ENCODE measurements around the gene TBCC.
A peak's percentile ranks its signal among the peaks of the same experiment; 100 is the strongest.
"Not testable (repeated sequence)": the region's sequence is repeated elsewhere in the genome, so short reads cannot be mapped to it uniquely, and the experiment has no call there.

The TBCC gene, protein sequence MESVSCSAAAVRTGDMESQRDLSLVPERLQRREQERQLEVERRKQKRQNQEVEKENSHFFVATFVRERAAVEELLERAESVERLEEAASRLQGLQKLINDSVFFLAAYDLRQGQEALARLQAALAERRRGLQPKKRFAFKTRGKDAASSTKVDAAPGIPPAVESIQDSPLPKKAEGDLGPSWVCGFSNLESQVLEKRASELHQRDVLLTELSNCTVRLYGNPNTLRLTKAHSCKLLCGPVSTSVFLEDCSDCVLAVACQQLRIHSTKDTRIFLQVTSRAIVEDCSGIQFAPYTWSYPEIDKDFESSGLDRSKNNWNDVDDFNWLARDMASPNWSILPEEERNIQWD

DNA sequence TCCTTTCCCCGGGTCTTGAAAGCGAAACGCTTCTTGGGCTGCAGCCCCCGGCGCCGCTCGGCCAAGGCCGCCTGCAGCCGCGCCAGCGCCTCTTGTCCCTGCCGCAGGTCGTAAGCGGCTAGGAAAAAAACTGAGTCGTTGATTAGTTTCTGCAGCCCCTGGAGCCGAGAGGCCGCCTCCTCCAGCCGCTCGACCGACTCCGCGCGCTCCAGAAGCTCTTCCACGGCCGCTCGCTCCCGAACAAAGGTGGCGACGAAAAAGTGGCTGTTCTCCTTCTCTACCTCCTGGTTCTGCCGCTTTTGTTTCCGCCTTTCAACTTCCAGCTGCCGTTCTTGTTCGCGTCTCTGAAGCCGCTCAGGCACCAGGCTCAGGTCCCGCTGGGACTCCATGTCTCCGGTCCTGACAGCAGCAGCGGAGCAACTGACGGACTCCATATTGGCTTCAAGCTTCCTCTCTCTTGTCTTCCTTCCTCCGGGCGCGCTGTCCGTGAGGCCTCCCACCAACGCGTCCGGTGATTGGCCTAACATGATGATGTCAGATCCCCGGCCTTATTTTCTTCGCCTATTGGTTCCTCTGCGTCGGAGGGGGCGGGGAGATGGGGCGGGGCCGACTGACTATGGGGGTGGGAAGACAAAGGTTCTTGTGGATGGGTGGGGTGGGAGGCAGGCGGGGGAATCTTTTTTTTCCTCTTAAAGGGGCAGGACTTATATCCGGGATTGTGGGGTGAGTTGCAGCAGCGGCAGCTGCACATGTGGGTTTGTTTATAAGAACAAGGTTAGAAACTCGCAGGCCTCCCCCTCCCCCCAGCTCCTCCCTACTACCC lies at the start of gene TBCC:
Gene TBCC (minus strand): TSS at position 464 of the 823 bp plus-strand sequence. CDS start 30 bp downstream, at position 434.
- DNase-seq, result peak; percentile 94

DNA sequence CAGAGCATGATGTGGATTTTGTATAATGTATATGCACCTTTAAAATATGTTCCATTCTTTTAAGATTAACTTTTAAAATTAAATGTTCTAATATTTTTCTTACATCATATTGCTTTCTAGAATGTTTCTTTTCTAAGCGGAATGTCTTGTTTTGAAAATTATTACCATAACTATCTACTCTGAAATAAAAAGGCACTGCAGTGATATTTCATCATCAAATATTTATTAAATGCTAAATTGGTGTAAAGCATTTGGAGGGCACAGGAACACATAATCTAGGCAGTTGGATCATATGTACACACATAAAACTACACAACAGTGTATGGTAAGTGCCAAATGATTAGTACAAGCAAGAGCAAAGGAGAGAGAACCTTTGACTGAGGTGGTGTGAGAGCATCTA lies 49.7 kb upstream of the TBCC start:
- DNase-seq, result no peak

DNA sequence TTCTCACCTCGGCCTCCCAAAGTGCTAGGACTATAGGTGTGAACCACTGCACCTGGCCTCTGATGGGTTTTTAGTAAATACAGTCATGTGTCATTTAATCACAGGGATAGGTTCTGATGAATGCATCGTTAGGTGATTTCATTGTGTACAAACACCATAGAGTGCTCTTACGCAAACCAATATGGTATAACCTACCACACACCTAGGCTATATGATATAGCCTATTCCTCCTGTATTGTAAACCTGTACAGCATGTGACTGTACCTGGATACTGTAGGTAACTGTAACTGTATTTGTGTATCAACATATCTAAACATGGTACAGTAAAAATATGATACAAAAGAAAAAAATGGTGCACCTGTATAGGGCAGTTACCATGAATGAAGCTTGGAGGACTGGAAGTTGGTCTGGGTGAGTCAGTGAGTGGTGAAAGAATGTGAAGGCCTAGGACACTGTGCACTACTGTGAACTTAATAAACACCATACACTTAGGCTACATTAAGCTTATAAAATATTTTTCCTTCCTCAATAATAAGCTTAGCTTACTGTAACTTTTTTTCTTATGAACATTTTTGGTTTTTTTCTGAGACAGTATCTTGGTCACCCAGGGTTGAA lies 45.9 kb upstream of the TBCC start:
- no peak for DNase-seq

DNA sequence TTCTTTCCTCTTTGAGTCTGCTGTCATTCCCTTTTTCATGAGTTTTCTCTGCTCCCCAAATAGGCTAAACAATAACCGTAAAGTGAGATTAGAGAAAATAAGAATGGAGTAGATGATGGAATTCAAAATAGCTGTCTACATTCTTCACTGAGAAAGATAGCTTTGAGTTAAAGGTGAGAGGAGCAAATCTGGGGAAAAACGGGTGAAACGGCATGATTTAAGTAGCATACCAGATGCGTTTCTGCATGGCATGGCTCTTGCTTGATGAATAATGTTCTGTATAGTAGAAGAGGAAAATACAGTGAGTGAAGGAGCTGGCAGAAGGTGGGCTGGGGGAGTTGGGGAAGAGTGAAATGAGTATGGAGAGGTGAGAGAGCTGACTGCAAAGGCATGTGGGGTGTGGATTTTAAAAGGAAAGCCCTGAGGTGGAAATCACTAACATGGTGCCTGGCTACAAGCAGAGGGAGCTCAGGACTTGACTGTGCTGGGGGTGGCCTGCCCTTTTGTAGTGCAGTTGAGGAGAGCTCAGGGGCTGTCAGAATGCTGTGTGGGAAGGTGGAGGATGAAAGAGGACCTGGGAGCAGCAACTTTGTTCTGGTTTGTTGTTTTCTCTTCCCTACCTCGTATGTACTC lies 44.8 kb upstream of the TBCC start:
- no peak for DNase-seq

DNA sequence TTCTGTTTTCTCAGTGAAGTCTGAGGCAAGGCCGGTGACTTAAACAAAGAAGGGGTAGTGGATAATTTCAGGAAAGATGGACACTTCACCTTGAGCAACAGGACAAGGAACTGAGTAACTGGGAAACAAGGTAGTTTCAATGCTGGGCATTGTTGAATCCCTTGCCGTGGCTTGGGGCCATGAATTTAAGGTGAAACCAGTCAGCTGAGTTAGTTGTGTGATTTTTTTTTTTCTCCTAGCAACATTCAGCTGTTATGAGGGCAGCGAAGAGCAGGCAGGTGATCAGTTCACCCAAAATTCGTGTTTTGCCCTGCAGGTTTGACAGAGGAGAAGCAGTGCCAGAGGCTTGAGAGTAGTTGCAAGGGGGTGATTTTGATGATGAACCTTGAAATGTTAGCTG lies 42.8 kb upstream of the TBCC start:
- DNase-seq, result no peak

DNA sequence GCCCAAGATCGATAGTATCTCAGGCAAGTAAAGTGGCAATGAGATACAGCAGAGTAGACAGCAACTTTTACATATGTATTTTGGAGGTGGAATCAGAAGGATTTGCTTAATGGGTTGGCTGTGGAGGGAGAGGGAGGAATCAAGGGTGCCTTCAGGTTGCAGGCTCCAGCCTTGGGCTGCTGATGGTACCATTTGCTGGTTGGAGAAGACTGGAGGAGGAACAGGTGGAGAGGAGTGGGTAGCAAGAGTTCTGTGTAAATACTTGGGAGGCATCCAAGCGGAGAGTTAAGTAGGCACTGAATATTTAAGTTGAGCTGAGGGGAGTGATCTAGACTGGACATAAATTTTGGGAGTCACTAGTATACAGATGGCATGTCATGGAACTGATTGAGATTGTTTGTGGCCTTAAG lies 41.2 kb upstream of the TBCC start:
- DNase-seq, result no peak

DNA sequence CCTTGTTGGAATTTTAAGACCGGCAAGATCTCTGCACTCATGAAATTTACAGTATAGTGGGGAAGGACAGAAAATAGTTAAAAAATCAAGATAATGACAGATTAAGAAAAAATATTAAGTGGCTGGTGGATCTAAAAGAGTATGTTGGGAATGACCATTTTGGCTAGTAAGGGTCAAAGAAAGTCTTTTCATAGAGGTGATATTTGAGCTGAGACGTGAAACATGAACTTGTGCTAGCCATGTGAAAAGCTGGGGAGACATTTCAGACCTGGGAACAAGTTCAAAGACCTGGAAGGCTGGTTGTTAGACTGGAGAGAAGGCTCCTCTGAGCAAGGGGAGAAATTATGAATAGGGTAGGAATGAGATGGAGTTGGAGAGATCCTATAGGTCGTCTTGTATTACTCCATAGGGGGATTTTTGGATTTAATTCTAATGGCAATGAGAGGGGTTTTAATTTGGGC lies 40.7 kb upstream of the TBCC start:
- DNase-seq, result no peak

DNA sequence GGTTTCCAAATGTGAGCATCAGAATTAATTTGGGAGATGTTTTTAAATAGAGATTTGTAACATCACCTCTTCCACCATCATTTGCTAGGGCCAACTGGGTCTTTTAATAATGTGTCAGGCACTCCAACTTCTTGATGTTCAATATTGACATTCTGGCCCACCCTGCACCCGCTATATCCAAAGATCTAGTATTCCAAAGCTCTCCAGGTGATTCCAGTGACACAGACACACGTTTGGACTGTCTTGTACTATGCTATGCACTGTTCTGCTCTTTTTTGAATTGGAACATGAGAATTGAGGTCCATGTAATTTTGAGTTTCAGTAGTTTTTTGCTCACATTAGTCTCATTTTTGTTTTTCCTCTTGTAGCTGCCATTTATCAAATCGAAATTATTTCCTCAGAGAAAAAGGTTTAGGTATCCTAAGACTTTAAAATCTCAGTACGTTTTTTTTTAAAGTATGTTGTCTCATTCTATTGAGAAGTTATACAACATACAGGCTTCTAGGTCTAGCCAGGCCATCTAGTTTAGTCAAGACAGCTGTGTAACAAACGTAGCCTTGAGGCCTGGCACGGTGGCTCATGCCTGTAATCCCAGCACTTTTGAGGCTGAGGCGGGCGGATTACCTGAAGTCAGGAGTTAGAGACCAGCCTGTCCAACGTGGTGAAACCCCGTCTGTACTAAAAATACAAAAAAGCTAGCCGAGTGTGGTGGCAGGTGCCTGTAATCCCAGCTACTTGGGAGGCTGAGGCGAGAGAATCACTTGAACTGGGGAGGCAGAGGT lies 39.0 kb upstream of the TBCC start:
- no peak for DNase-seq

DNA sequence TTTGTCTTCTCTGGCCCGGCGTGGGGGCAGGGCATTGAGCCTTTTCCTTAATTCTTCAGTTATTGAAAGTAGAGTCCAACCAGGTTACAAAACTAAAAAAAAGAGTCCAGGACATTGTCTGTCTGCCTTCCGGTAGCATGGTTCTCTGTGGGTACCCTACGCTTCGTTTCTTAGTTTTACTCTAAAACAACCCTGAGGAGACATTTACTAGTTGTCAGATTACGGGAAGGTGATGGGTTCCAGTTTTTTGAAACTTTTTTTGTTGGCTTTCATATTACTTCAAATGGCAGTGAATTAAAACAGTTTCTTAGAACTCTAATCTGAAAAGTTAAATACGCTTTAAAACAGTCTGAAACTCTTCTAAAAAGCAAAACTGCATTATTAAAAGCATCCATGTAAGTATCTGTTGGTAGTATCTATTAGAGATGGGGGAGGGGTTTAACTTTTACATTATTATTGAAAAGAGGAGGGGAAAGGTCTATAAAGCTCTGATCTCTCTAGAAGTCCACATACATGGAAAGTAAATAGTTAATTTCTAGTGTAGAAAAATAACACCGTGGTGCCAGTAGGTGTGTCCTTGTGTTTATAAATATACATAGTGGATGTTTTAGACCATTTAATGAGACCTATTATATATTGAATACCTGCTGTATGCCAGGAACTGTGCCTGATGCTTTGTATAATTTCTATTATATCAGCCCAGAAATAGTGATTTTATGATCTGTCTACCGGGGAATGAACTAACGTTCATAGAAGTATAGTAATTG lies 38.2 kb upstream of the TBCC start:
- DNase-seq, result no peak

DNA sequence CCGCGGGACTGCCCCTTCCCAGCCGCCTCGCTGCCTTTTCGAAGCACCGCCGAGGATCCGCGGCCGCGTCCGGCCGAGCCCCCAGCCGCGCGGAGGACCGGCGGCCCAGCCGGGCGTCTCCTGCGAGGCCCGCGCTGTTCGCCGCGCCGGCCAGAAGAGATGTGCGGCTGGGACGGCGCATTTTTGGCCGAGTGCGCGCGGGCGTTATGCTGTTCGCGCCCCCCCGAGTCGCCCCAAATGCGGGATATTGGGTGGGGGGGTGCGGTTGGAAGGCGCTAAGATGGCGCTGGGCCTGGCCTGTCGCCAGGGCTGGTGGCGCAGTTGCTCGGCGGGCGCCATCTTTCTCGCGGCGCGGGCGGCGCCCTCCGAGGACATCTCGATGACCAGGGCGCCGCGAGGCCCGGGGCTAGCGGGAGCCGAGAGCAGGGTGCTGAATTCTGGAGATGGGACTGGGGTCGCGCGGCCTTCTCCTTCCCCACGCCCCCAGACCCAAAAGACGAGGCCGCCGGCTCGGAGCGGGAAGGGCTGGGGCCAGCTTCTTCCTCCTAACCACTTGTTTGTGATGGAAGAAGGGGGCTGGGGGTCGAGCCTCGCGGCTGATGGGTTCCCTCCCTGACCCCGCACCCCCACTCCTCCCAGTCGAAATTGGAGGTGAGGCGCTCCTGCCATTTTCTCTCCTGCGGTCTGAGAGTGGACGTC lies 37.4 kb upstream of the TBCC start:
- peak; percentile 64 for DNase-seq

DNA sequence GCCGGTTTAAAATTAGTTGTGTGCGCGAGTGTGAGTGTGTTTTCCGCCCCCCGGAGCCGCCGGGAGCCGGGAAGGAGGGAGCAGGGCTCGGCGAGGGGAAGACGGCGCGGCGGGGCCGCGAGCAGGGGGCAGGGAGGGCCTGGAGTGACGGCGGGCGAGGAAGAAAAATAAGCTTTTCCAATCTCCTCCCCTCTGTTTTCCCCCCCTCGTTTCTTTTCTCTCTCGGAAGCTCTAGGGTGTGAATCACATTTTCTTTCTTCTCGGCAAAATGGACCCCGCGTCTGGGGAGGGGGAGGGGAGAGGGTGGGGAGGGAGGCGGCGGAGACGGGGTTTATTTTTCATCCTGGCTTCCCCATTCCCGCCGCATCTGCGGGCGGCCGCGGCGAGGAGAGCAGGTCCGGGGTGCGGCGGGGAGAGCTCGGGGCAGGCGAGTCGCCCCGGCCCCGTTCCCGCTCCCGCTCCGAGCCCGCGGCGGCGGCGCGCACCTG lies 36.8 kb upstream of the TBCC start:
- no peak for DNase-seq

DNA sequence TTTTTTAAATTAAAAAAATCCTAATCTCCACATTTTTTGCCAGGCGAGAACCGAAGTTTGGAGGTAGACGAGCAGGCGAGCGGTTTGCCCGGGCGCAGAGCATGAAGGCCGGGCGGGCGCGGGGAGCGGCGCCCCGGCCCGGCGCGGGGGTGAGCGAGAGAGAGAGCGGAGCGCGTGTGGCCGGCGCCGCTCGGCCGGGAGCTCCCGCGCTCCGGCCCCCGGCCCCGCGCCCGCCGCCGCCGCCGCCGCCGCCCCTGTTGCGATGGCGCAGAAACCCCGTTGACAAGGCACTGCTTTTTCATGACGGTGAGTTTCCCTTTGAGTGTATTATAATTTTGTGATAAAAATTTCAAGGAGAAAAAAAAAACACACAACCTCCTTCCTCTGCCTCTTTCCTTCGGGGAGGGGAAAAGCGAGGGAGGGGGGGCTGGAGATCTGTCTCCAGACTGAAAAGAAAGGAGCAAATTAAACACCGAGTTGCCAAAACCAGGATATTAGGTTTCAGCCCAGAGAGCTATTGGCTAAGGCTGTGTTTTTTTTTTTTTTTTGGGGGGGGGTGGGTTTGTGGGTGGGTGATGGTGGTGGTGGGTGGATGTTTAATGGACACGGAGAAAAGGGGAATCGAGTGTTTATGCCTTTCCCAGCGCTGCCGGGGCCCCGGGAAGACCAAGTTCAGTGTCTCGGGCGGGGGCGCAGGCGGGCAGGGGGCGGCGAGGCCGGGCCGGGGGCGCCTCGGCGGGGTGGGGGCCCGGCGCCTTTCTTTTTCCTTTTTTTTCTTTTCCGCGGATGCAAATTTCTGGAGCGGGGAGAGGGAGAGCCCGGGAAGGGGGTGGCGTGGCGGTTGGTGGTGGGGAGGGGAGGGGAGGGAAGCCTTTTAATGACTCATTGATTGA lies 36.1 kb upstream of the TBCC start, which contains the start of gene BICRAL:
Gene BICRAL (plus strand): TSS at position 257 of the 893 bp plus-strand sequence. CDS start 39,971 bp downstream, outside the sequence.
- no peak for DNase-seq

DNA sequence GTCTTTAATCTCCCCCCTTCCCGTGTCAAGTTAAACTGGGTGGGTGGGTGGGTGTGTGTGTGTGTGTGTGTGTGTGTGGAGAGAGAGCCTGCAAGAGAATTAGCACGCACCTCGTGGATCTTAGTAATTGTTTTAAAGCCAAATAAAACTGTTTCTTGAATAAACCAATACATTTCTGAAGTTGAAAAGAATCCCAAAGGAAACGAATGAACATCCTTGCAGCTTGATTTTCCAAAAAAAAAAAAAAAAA lies 35.6 kb upstream of the TBCC start:
- DNase-seq, result peak; percentile 53

DNA sequence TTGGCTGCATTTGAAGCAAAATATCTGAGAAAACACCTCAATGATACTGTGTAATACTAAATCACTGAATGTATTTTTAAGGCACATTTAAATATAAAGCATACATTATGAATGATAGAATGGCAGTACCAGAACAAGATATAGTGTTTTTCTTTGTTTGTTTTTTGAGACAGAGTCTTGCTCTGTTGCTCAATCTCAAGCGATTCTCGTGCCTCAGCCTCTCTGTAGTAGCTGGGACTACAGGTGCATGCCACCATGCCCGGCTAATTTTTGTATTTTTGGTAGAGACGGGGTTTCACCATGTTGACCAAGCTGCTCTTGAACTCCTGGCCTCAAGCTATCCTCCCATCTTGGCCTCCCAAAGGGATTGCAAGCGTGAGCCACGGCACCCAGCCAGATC lies 33.6 kb upstream of the TBCC start:
- no peak for DNase-seq

DNA sequence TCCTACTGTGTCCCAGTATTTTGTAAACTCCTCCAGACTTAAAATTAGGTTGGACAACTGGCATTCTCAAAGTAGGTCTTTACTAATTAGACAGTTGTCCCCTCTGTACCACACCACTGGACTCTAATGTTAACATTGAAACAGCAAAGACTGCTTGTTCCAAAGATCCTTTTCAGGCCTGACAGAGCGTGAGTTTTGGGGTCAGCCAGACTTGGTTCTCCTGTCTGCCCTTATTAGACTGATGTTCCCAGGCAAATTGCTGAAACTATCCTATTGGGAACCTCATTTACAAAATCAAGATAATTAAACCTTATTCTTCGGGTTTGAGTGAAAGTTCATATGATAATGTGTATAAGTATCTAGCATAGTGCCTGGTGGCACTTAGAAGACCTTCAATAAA lies 32.2 kb upstream of the TBCC start:
- no peak for DNase-seq

DNA sequence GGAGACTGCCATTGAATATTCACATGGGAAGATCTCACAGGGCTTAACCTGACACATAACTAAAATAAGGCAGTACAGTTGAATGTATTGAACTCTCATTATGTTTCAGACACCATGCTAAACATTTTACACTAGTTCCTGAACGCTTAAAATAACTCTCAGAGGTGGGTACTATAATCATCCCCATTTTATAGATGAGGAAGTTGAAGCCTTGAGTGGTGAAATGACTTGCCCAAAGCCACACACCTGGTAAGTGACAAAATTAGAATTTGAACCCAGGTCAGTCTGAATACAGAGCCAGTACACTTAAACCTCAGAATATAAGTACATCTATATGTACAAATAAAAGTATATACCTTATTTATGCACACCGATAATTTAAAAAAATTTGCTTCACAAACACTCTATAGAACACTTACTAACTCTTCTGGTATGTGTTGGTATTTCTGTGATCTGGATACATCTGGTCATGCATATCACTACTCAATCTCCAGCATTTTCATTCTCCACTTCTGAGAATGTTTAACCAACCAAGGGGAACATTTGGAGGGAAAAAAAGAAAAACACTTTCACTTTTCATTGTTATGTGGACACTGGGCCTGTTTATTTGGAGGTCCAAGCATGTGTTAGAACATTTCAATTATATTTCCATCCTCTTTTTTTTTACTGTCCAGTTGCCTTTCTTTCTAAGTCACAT lies 31.4 kb upstream of the TBCC start:
- no peak for DNase-seq

DNA sequence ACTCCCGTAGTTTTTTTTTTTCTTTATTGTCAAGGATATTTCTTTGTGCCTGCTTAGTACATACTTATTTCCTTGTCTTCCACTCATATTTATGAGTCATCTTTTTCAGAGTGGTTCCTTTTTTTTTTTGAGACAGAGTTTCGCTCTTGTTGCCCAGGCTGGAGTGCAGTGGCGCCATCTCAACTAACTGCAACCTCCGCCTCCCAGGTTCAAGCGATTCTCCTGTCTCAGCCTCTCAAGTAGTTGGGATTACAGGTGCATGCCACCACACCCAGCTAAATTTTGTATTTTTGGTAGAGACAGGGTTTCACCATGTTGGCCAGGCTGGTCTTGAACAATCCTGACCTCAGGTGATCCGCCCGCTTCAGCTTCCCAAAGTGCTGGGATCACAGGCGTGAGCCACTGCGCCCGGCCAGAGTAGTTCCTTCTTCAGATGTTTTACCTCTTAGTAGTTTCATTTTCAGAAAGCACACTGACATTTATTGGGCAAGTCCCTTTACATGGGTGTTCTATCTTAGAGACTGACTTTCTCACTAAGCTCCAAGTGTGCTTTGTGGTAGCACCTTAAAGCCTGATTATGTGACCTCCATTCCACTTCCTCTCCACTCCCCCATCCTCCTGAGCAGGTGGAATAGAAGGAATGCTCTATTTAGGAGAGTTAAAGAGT lies 29.1 kb upstream of the TBCC start:
- not testable (repeated sequence) for DNase-seq

DNA sequence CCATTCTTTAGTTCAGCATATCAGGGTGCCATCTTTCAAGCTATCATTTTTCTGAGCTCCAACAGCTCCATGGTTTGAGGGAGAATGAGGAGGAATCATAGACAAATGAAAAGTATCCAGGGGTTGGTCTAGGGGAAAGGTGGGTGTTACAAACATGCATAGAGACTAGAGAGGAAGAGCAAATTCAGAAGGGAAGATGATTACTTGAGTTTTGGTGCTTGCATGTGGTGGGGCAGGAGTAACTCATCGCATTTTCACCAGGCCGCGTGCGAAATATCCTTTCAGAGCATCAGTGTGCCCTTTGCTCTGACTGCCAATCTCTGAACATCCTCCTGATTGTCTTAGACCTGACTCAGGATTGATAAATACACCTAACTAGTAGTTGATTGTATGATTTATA lies 28.3 kb upstream of the TBCC start:
- DNase-seq, result no peak

DNA sequence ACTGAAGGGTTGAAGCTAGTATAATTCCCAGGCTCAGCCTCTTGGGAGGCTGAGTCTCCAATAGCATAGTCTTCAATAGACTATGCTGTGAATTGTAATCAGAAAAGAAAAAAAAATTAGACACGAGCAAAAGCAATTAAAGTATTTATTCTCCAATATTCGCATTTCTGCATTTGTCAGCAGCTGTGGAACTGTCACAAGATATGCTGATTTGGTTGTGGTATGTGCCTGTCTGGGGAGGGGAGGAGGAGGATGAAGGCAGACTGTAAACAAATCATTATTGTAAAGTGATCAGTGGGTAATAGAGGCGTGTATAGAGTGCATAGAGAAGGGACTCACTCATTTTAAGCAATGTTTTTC lies 25.8 kb upstream of the TBCC start:
- no peak for DNase-seq

Measured in KG1 (cell line).